Adrenal gland (tissue), 5 donors: ENCODE data around the gene ISX.

Experiments used
- POLR2A ChIP-seq, 2 donors: fragments of 450-650 bp; IDR thresholded peaks; one replicate each; pipeline ENCODE4 v1.6.1; 2017; ENCODE audit warnings: antibody characterized with exemption in 2 of 2, mild to moderate bottlenecking in 2 of 2, moderate library complexity in 1 of 2
- TF ChIP-seq, protein P1 (sequence below), 6 experiments: fragments of 450-650 bp in 4 of 6; fragments of 200-600 bp in 2 of 6; sonication (generic) in 1 of 6; IDR thresholded peaks; 1 replicate in 5 of 6; 2 replicates in 1 of 6; pipeline versions ENCODE4 v1.5.1 to v1.8.0; 2016 to 2021; ENCODE audit warnings: antibody characterized with exemption in 6 of 6, mild to moderate bottlenecking in 2 of 6, moderate library complexity in 1 of 6
- donor health status: DM: no; HTN: no; CAD: no.

DNA sequence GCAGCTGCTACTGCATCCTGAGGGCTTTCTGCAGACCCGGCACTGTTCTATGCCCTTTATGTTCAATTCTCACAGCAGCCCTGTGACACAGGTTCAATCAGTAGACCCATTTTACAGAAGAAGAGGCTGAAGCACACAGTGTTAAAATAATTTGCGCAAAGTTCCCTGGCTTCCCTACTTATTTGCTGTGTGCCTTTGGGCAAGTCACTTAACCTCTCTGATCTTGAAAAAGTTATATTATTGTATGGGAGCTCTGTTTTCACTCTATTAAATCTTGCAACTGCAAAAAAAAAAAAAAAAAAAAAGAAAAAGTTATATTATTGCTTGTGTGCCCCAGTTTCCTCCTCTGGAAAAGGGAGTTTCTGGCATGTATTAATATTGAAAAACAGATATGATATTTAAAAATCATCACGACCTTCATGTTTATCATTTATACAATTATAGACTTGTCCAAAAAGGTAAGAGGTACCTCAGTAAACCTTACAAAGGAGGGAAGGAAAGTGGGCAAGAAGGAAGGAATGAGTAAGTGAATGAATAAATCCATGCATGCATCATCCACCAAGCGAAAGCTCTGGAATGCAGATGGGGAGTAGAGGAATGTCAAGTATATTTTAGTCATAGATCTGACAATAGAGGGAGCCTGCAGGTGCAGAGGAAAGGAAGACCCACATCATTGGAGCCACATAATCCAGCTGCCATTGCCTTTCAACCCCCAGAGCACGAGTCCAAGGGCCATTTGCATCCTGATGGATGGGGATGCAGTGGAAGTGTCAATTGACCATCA lies 21.2 kb upstream of the ISX start:
- TF ChIP-seq, protein P1, sequence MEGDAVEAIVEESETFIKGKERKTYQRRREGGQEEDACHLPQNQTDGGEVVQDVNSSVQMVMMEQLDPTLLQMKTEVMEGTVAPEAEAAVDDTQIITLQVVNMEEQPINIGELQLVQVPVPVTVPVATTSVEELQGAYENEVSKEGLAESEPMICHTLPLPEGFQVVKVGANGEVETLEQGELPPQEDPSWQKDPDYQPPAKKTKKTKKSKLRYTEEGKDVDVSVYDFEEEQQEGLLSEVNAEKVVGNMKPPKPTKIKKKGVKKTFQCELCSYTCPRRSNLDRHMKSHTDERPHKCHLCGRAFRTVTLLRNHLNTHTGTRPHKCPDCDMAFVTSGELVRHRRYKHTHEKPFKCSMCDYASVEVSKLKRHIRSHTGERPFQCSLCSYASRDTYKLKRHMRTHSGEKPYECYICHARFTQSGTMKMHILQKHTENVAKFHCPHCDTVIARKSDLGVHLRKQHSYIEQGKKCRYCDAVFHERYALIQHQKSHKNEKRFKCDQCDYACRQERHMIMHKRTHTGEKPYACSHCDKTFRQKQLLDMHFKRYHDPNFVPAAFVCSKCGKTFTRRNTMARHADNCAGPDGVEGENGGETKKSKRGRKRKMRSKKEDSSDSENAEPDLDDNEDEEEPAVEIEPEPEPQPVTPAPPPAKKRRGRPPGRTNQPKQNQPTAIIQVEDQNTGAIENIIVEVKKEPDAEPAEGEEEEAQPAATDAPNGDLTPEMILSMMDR (IDR thresholded peaks at IDR 0.05) = no peak
- no peak for TF ChIP-seq POLR2A (IDR thresholded peaks at IDR 0.05)
